Central memory CD8-positive, alpha-beta T cell (primary cell): ENCODE results near the gene CEMIP2.
"Not testable (repeated sequence)": the region's sequence is repeated elsewhere in the genome, so short reads cannot be mapped to it uniquely, and the experiment has no call there.

Source experiments
- ATAC-seq: fragments of 150-1000 bp; cut with Tn5 transposase; replicated peaks from 2 replicates; pipeline ENCODE4 v1.10.0; 2022; ENCODE audit warnings: mild to moderate bottlenecking, moderate FRiP score, moderate number of reproducible peaks; ENCODE audit not compliant: poor library complexity, severe bottlenecking; ENCODE audit errors: extremely low read depth
- DNase-seq, 2 donors: peaks; one replicate each; pipeline ENCODE4 v3.0.0; 2021; ENCODE audit warnings: low spot score in 2 of 2
- H3K27ac Mint-ChIP-seq: one replicate; pipeline ENCODE4 v1.8.0; 2022; ENCODE audit warnings: low read depth, mild to moderate bottlenecking, moderate library complexity, mixed read lengths
- H3K27me3 Mint-ChIP-seq: one replicate; pipeline ENCODE4 v1.8.0; 2022; ENCODE audit warnings: mixed read lengths
- H3K36me3 Mint-ChIP-seq: one replicate; pipeline ENCODE4 v1.8.0; 2022; ENCODE audit warnings: mild to moderate bottlenecking, moderate library complexity, mixed read lengths; ENCODE audit not compliant: insufficient read depth
- H3K4me1 Mint-ChIP-seq: one replicate; pipeline ENCODE4 v1.8.0; 2022; ENCODE audit warnings: mixed read lengths
- H3K4me3 Mint-ChIP-seq: one replicate; pipeline ENCODE4 v1.8.0; 2022; ENCODE audit warnings: mild to moderate bottlenecking, moderate library complexity, mixed read lengths
- H3K9me3 Mint-ChIP-seq: one replicate; pipeline ENCODE4 v1.8.0; 2022; ENCODE audit warnings: mixed read lengths

CEMIP2 gene

DNA sequence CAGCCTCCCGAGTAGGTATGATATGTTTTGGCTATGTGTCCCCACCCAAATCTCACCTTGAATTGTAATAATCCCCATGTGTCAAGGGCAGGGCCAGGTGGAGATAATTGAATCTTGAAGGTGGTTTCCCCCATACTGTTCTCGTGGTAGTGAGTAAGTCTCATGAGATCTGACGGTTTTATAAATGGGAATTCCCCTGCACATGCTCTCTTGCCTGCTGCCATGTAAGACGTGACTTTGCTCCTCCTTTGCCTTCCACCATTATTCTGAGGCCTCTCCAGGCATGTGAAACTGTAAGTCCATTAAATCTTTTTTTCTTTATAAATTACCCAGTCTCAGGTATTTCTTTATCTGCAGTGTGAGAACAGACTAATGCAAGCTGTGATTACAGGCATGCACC is 111.0 kb downstream of the CEMIP2 start:
- DNase-seq, H3K9me3 Mint-ChIP-seq, H3K4me1 Mint-ChIP-seq, H3K36me3 Mint-ChIP-seq, H3K27ac Mint-ChIP-seq, H3K4me3 Mint-ChIP-seq, ATAC-seq: not testable (repeated sequence)
- peaks cover 25% of the 10 kb centered on the region for H3K27me3 Mint-ChIP-seq

DNA sequence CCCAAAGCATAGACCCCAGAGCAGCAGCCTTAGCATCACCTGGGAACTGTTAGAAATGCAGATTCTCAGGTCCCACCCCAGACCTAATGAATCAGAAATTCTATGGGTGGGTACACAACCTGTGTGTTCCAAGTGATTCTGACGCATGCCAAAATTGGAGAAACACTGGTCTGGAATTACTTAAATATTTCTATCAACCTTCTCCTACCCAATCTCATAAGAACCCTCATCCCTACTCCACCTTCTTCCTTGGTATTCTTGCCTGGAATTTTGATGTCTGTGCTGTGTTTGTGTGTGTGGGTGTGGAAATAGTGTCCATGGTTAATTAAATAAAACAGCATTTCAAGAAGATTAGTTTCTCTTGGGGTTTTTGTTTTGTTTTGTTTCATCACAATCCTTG is 111.8 kb downstream of the CEMIP2 start:
- Mint-ChIP-seq H3K9me3 (peaks cover 8% of the 10 kb centered on the region), H3K4me3 (no peak overlapping the region), H3K36me3 (peaks cover 6% of the 10 kb centered on the region), H3K4me1 (peaks cover 13% of the 10 kb centered on the region), H3K27me3 (peaks cover 25% of the 10 kb centered on the region), H3K27ac (no peak overlapping the region)
- no peak for ATAC-seq
- no peak for DNase-seq

DNA sequence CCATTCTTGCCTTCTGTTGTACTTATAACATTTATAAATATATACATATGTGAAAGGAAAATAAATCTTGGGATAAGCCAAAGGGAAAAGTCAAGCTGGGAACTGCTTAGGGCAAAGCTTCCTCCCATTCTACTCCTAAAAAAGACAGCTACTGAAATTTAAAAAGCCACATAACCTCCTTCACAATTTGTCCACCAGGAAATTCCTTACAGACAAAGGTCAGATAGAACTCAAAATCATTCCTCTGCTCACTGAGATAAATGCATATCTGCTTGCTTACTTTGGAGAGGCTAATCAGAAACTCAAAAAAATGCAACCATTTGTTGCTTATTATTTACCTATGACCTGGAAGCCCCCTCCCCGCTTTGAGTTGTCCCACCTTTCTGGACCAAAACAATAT is 112.5 kb downstream of the CEMIP2 start:
- Mint-ChIP-seq H3K27ac (no peak overlapping the region), H3K36me3 (peaks cover 4% of the 10 kb centered on the region), H3K4me3 (no peak overlapping the region), H3K27me3 (peaks cover 25% of the 10 kb centered on the region), H3K4me1 (peaks cover 17% of the 10 kb centered on the region), H3K9me3 (peaks cover 8% of the 10 kb centered on the region)
- no peak for ATAC-seq
- no peak for DNase-seq

DNA sequence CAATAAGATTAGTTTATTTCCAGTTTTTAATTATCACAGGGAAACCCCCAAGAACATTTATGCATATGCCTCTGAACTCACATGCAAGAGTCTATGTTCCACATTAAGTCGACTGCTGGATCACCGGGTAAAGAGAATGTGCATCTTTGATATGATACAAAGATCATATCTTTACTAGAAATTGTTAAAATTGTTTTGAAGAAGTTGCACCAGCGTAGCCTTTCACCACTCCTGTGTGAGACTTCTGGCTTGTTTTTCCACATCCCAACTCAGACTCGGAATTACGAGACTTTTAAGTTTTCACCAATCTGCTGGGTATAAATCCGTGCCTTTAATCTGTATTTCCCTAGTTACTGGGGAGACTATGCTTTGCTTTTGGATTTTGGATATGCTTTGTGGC is 113.2 kb downstream of the CEMIP2 start:
- H3K27me3 Mint-ChIP-seq, result peaks cover 25% of the 10 kb centered on the region
- ATAC-seq (no peak), DNase-seq (no peak)
- H3K4me1 Mint-ChIP-seq, result peaks cover 17% of the 10 kb centered on the region
- H3K9me3 Mint-ChIP-seq, result peaks cover 8% of the 10 kb centered on the region
- H3K27ac Mint-ChIP-seq, result no peak overlapping the region
- H3K4me3 Mint-ChIP-seq, result no peak overlapping the region
- peaks cover 4% of the 10 kb centered on the region for H3K36me3 Mint-ChIP-seq

DNA sequence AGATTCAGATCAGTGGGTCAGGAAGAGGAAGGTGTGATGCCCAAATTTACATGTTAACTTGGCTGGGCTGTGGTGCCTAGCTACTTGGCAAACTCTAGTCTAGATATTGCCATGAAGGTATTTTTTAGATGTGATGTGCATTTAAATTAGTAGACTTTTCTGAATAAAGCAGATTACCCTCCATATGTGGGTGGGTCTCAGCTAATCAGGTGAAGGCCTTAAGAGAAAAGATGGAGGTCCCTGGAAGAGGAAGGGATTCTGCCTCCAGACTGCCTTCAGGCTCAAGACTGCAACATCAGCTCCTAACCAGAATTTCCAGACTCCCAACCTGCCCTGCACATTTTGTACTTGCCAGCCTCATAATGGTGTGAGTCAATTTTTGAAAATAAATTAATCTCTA is 115.8 kb downstream of the CEMIP2 start:
- Mint-ChIP-seq H3K27ac (peak overlapping the region; percentile 7), H3K36me3 (no peaks in the 10 kb centered on the region)

DNA sequence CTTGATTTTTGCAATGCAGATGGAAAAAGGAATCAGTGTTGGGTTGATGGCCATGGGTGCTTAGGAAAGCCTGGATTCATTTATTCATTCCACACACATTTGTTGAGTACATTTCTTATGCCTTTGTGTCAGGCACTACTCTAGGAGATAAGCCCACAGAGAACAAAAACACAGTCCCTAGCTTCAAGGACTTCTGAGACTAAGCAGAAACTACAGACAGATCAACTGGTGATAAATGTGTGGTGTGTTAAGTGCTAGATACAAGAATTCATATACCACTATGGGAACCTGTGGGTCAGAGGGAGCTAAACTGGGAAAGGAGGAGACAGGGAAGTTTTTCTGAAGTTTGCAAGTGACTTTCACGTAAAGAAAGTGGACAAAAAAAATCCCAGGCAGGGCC is 119.9 kb downstream of the CEMIP2 start:
- H3K4me3 Mint-ChIP-seq, result no peak overlapping the region
- no peak for DNase-seq
- H3K4me1 Mint-ChIP-seq, result peaks cover 44% of the 10 kb centered on the region
- H3K9me3 Mint-ChIP-seq, result no peaks in the 10 kb centered on the region
- H3K36me3 Mint-ChIP-seq, result peaks cover 1% of the 10 kb centered on the region
- ATAC-seq, result no peak
- no peaks in the 10 kb centered on the region for H3K27me3 Mint-ChIP-seq
- H3K27ac Mint-ChIP-seq, result no peak overlapping the region

More for the DNA sequence above, 115.8 kb downstream of the CEMIP2 start:
- ATAC-seq (no peak), DNase-seq (no peak)
- peaks cover 7% of the 10 kb centered on the region for H3K27me3 Mint-ChIP-seq
- H3K9me3 Mint-ChIP-seq, result peaks cover under 1% of the 10 kb centered on the region
- H3K4me3 Mint-ChIP-seq, result no peak overlapping the region
- H3K4me1 Mint-ChIP-seq, result peaks cover 21% of the 10 kb centered on the region

DNA sequence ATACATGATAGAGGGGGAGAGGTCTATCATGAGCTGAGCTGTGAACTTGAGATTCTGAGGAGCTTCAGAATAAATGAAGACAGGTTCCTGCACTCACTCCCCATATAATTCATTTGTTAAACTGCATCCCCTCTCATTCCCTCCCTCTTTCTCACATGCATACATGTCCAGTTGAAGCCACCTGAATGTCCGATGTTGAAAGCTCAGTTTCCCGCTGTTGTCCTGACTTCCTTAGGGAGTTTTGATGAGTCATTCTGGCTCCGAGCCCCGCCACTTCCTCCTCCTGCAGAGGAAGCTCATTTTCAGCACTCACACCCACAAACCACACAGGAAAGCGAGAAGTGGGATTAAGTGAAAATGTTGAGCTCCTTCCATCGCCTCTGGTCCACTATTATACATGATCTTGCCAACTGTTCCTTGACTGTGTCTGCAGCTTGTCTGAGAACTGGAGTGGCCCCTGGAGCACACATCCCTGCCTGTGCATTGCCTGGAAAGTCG is 121.2 kb downstream of the CEMIP2 start:
- no peak overlapping the region for H3K27ac Mint-ChIP-seq
- H3K27me3 Mint-ChIP-seq, result no peaks in the 10 kb centered on the region
- DNase-seq (no peak), ATAC-seq (peak; percentile 60)
- H3K4me3 Mint-ChIP-seq, result peak overlapping the region; percentile 75
- peaks cover 41% of the 10 kb centered on the region for H3K4me1 Mint-ChIP-seq
- peaks cover 1% of the 10 kb centered on the region for H3K36me3 Mint-ChIP-seq
- no peaks in the 10 kb centered on the region for H3K9me3 Mint-ChIP-seq

DNA sequence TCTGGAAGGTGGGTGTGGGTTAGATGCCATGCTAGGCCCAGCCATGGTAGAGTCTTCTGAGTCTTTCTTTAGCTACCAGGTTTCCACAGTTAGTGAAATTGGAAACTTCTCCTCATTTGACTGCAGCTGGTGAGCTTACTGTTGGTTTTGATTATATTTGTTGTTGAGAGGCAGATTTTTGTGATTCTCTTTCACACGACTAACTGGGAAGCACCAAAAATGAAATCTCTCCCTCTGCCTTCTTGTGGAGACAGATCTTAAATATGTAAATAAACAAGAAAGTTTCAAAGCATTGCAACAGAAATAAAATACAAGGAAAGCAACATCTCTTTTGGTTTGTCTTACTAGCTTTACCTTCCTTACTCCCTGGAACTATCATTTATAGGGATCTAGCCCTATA is 122.2 kb downstream of the CEMIP2 start:
- Mint-ChIP-seq H3K4me1 (peaks cover 38% of the 10 kb centered on the region), H3K27ac (no peak overlapping the region), H3K36me3 (peaks cover 1% of the 10 kb centered on the region), H3K9me3 (no peaks in the 10 kb centered on the region), H3K4me3 (no peak overlapping the region), H3K27me3 (no peaks in the 10 kb centered on the region)
- DNase-seq, result no peak
- no peak for ATAC-seq

DNA sequence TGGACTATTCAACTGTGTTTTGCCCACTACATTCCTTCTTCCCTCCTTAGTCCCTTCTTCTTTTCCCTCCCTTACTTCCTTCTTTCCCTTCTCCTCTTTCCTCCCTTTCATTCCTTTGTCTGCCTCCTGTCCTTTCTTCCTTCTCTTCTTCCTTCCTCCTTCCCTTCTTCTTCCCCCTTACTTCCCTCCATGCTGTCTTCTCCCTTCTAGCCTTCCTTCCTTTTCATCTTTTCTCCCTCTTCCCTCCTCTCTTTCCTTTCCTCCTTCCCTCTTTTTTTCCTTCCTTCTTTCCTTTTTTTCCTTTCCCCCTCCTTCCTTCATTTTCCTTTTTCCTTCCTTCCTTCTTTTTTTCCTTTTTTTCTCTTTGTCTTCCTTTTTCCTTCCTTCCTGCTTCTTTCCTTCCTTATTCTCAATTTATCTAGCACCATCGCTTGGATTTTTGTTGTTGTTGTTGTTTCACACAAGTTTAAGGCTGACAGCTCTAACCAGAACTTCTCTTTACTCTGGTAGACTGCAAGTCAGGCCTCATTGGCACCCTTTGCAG is 123.4 kb downstream of the CEMIP2 start:
- H3K9me3 Mint-ChIP-seq, result no peaks in the 10 kb centered on the region
- no peak for ATAC-seq
- peaks cover 41% of the 10 kb centered on the region for H3K4me1 Mint-ChIP-seq
- H3K4me3 Mint-ChIP-seq, result no peak overlapping the region
- no peaks in the 10 kb centered on the region for H3K27me3 Mint-ChIP-seq
- DNase-seq, result no peak
- peaks cover 1% of the 10 kb centered on the region for H3K36me3 Mint-ChIP-seq
- H3K27ac Mint-ChIP-seq, result no peak overlapping the region

DNA sequence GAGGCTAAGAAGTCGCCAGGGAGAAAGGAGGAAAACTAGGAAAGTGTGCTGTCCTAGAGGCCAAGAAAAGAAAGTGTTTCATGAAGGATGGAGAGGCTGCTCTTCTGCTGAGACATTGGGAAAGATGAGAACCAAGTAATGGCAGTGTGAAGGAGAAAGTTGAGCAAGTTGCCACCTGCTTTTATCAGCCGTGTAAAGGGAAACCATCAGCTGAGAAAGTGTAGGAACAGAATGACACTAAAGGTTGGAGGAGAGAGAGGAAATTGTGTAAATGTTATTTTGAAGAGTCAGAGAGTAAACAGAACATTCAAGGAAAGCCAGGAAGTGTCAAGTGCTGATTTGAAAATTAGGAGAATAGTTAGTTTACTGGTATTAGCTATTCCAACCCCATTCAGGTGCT is 125.0 kb downstream of the CEMIP2 start:
- Mint-ChIP-seq H3K9me3 (no peaks in the 10 kb centered on the region), H3K27me3 (no peaks in the 10 kb centered on the region), H3K36me3 (peaks cover 1% of the 10 kb centered on the region), H3K4me1 (peaks cover 47% of the 10 kb centered on the region), H3K27ac (no peak overlapping the region), H3K4me3 (no peak overlapping the region)
- ATAC-seq (no peak), DNase-seq (no peak)

DNA sequence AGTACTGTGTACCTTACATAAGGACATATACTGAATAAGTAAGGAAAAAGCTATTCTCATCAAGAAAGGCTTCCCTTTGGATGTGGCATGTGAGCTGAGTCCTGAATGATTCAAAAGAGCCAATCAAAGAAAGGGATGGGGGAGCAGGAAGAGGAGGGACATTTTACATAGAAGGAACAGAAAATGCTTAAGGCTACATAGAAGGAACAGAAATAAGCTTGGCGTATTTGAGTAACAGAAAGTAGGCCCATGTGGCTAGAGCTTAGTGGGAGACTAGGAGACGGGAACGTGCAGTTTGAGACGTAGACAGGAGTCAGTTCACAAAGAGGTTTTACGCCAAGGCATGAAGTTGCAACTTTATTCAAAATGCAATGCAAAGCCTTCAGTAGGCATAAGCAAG is 126.3 kb downstream of the CEMIP2 start:
- DNase-seq (no peak), ATAC-seq (no peak)
- H3K4me3 Mint-ChIP-seq, result no peak overlapping the region
- H3K27me3 Mint-ChIP-seq, result no peaks in the 10 kb centered on the region
- no peaks in the 10 kb centered on the region for H3K9me3 Mint-ChIP-seq
- H3K4me1 Mint-ChIP-seq, result peaks cover 44% of the 10 kb centered on the region
- H3K27ac Mint-ChIP-seq, result no peak overlapping the region
- H3K36me3 Mint-ChIP-seq, result peaks cover 3% of the 10 kb centered on the region

DNA sequence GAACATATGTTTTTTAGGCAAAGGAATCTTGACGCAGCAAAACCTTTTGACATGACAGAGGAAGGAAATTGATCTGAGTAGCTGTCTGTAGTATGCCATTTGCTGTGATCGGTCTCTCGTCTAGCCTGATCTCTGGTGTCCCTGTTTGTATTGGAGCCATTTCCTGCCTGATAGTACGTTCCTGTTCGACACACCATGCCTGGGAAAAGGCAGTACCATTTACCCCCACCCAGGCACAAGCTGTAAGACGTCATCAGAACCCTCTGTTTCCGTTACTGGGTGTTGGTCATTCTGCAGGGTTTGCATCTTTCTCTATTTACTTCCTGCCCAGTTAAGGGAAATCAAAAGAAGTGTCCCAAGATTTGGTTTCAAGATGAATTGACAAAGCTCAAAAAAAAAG is 129.7 kb downstream of the CEMIP2 start:
- peak overlapping the region; percentile 62 for H3K4me3 Mint-ChIP-seq
- H3K9me3 Mint-ChIP-seq, result no peaks in the 10 kb centered on the region
- DNase-seq (no peak), ATAC-seq (no peak)
- H3K36me3 Mint-ChIP-seq, result peaks cover 2% of the 10 kb centered on the region
- no peaks in the 10 kb centered on the region for H3K27me3 Mint-ChIP-seq
- peaks cover 25% of the 10 kb centered on the region for H3K4me1 Mint-ChIP-seq
- H3K27ac Mint-ChIP-seq, result no peak overlapping the region

DNA sequence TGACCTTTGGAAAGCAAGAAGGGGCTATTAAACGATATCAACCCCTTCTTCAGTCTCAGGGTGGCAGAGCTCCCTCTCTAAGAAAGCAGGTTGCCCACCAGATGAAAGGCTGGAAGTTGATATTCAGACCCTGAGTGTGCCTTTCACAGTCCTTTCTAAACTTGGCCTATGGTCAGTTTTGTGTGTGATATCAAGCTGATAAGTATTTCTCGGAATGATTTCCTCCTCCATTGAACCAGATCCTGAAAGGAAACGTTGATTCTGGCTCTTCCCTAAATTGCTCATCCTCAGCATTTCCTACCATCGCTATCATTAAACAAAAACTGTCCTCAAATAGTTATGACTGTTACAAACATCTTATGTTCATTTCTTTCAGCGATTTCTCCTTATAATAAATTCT is 130.4 kb downstream of the CEMIP2 start:
- Mint-ChIP-seq H3K27me3 (no peaks in the 10 kb centered on the region), H3K27ac (no peak overlapping the region), H3K9me3 (no peaks in the 10 kb centered on the region), H3K4me3 (no peak overlapping the region), H3K4me1 (peaks cover 25% of the 10 kb centered on the region), H3K36me3 (peaks cover 2% of the 10 kb centered on the region)
- ATAC-seq (no peak), DNase-seq (no peak)
